Hippocampal formation (tissue), 2 donors: ENCODE data around the gene CCND2.
"Not testable (repeated sequence)": the region's sequence is repeated elsewhere in the genome, so short reads cannot be mapped to it uniquely, and the experiment has no call there.

Experiments
- DNase-seq, 2 donors: peaks; one replicate each; lab custom pipeline; 2025; lab: John Stamatoyannopoulos, UW

CCND2 gene

DNA sequence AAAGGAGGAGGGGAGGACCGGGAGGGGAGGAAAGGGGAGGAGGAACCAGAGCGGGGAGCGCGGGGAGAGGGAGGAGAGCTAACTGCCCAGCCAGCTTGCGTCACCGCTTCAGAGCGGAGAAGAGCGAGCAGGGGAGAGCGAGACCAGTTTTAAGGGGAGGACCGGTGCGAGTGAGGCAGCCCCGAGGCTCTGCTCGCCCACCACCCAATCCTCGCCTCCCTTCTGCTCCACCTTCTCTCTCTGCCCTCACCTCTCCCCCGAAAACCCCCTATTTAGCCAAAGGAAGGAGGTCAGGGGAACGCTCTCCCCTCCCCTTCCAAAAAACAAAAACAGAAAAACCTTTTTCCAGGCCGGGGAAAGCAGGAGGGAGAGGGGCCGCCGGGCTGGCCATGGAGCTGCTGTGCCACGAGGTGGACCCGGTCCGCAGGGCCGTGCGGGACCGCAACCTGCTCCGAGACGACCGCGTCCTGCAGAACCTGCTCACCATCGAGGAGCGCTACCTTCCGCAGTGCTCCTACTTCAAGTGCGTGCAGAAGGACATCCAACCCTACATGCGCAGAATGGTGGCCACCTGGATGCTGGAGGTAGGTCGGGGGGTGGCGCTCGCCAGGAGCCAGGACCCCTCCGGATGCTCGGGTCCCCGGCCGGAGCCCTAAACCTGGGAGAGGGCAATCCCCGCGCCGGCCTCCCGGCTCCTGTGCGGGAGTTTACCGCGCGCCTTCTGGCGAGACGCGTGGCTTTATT is at the start of gene CCND2:
TSS of gene CCND2 (plus strand) at position 111 of the 744 bp plus-strand sequence. CDS start at position 390, 279 bp downstream.
- peak; percentile 61 to 82 for DNase-seq

DNA sequence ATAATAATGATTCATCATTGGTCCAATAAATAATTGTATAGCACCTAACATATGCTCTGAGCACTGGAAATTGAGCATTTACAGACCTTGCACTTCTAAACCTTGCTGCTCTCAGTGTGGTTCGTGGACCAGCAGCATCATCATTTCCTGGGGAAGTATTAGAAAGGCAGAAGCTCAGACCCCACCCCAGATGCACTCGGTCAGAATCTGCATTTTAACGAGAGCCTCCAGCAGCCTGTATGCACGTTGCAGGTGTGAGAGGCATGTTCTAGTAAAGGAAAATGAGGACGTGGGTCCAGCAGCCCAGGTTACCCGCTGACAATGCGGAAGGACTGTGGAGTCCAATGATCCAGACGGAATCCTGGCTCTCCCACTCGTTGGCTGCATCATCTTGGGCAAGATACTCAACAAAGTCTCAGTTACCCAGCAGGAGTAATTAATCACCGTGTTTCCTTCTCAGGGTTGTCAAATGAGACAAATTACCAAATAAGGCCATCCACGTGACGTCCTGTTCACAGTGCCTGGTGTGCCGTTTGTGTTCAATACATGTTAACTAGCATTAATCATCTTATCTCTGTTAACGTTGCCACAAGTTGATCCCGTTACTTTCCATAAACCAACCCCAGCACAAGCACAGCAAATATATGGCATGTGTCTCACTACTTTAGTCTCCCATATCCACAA is 49.2 kb upstream of the CCND2 start:
- no peak for DNase-seq

- DNase-seq: no peak
Measured at GRCh38 chr12:4225571-4225970, 48.0 kb upstream of the CCND2 start.

- DNase-seq: no peak
Measured at GRCh38 chr12:4227046-4227445, 46.5 kb upstream of the CCND2 start.

- DNase-seq: no peak
Measured at GRCh38 chr12:4228122-4228580, 45.4 kb upstream of the CCND2 start.

DNA sequence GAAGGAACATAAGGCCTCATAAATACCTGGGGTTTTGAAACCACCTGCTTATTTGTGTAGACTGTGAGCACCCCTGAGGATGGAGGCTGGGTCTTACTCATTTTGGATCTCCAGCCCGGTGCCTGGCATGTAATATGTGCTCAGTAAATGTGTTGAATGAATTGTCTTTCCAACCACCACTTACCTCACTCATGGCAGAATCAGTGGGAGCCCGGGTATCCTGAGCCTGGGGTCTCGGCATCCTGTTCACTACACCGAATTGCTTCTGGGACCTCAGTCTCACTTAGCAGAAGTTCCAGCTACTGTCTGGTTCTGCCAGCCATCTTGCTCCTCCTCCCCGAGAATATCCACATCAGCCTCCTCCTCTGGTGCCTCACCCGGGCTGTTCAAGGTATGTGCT is 43.0 kb upstream of the CCND2 start:
- no peak for DNase-seq

DNA sequence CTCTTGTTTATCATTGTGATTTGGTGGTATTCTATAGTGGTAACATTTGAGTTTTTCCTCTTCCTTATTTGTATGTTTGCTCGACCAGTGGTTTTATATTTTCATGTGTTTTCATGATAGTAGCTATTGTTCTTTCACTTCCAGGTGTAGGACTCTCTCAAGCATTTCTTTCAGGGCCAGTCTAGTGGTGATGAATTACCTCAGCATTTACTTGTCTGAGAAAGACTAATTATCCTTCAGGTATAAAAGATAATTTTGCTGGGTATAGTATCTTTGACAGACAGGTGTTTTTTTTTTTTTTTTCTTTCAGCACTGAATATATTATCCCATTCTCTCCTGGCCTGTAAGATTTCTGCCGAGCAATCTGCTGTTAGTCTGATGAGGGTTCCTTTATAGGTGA is 35.0 kb upstream of the CCND2 start:
- DNase-seq: no peak

DNA sequence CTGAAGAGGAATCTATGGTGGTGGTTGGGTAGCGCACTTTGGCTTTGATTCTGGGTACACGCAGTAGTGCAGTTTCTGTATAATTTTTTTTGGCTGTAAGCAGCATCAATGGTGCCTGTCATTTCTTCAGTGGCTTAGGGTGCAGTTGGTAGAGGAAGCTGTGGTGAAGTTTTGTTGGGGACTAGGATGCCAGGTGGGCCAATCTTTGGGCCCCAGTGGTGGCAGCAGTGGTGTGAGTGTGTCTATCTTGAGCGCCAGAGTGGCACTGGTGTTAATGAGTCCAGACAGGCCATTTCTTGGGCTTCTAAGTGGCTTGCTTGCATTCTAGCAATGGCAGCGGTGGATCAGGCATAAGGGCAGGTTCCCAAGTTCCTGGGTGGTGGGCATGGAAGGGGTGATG is 33.8 kb upstream of the CCND2 start:
- DNase-seq: no peak

- no peak for DNase-seq
Measured at GRCh38 chr12:4240161-4240783, 33.3 kb upstream of the CCND2 start.

GRCh38 chr12:4240981-4241380 is 32.6 kb upstream of the CCND2 start:
- no peak for DNase-seq

- DNase-seq: no peak
Measured at GRCh38 chr12:4241592-4241991, 32.0 kb upstream of the CCND2 start.

- no peak for DNase-seq
Measured at GRCh38 chr12:4242595-4242994, 31.0 kb upstream of the CCND2 start.

DNA sequence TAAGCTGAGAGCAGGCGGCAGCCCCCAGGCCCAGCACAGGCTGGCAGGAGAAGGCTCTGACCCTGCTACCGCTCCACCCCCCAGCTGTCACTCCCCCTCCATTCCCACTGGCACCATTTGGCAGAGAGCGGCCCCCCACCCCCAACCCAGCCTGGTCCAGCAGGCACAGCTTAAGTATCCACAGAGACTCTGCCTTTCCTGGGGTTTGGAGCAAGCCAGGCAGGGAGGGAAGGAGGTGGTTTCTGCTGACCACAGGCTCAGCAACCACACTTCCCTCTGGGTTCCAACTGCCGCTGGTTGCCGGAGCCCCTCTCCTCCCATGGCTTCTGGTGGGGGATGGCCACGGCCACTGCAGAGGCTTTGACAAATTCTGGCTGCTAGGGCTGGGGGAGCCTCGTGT is 30.5 kb upstream of the CCND2 start:
- no peak for DNase-seq

GRCh38 chr12:4243491-4244100 is 30.0 kb upstream of the CCND2 start:
- DNase-seq: not testable (repeated sequence)

DNA sequence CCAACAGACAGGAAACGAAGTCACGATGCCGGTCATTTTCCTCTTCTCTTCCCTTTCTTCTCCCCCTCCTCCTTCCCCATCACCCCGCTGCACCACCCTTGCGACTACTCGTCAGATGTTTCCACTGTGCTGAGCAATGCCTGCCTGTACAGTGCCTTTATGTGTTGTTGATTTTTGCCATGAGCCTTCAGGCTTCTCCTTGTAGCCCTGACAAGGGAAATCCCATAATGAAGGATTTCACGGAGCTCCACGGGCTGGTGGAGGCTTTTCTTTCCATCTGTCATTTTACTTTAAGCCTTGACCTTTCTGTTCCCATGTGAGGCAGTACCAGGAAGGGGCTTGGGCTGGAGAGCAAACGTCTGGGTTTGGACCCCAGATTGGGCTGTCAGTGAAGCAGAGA is 28.7 kb upstream of the CCND2 start:
- DNase-seq: no peak

GRCh38 chr12:4245446-4245845 is 28.1 kb upstream of the CCND2 start:
- DNase-seq: no peak

DNA sequence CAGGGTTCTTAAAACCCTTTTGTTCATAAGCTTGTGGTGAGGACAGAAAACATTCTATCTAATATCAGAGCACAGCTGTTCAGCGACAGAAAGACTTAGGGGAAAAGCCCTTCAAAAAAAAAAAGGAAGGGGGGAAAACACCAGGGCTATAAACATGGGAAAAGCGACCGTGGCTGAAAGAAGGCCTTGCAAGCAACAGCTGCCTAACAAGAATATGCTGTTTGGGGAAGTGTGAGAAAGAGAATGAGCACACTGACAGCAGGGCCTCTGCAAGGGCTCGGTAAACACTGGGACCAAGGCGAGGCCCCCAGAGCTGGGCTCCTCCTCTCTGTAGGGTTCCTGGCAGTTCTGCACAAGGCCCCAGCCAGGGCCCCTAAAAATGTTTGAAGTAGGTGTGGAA is 27.4 kb upstream of the CCND2 start:
- DNase-seq: no peak

GRCh38 chr12:4250691-4251090 is 22.9 kb upstream of the CCND2 start:
- DNase-seq: no peak

DNA sequence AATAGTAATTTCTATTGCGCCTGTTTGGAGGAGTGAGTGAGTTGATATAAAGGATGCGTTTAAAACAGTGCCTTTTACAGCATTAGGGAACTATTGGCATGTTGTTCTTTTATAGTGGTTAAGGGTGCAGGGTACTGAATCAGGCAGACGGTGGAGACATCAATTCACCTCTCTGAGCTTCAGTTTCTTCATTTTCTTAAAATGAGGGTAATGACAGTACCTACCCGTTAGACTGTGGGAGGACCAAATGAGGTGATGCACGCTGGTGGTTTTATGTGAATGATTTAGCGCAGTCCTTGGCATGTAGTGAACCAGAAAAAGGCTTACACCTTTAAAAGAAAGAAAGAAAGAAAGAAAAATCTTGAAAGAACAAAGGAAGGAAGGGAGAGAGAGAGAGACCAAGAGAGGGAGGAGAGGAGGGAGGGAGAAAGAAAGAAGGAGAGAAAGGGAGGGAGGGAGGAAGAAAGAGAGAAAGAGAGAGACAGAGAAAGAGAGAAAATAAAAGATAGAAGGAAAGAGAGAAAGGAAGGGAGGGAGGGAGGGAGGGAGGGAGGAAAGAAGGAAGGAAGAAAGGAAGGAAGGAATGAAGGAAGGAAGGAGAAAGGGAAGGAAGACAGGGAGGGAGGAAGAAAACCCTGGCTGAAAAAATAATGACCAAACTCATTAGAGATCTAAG is 22.2 kb upstream of the CCND2 start:
- DNase-seq: no peak

DNA sequence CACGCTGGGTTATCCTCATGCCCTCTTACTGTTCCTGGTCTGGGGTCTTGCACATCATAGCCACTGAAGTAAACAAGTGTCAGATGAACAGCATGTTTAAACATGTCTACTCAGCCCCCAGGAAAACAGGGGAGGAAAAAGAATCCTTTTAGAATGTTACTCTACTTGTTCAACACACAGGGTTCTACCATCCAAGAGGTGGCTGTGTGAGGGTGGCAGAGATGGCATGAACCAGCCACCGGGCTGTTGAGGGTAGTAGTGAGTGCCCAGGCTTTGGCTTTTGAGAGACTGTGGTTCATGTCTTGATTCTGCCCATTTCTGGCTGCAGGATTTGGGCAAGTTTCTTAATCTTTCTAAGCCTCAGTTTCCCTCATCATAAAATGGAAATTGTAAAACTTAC is 21.6 kb upstream of the CCND2 start:
- no peak for DNase-seq

GRCh38 chr12:4252601-4253000 is 21.0 kb upstream of the CCND2 start:
- no peak for DNase-seq
